Duodenal mucosa (tissue), 2 donors: Measurements from ENCODE around the gene PPIP5K1.
A peak's percentile ranks its signal among the peaks of the same experiment; 100 is the strongest.

ENCODE experiments used
- H3K27ac ChIP-seq: one replicate; pipeline ENCODE4 v1.7.0; 2013; ENCODE audit warnings: low read depth, low read length
- H3K27me3 ChIP-seq, 2 donors: one replicate each; pipeline ENCODE4 v1.7.0; 2013; ENCODE audit warnings: low read length in 2 of 2, control low read depth in 1 of 2; ENCODE audit not compliant: insufficient read depth in 2 of 2, control insufficient read depth in 1 of 2
- H3K36me3 ChIP-seq, 2 donors: one replicate each; pipeline ENCODE4 v1.7.0; 2013; ENCODE audit warnings: low read length in 2 of 2, control low read depth in 1 of 2; ENCODE audit not compliant: insufficient read depth in 2 of 2, control insufficient read depth in 1 of 2
- H3K4me1 ChIP-seq, 2 donors: one replicate each; pipeline ENCODE4 v1.7.0; 2013; ENCODE audit warnings: low read length in 2 of 2, control low read depth in 1 of 2; ENCODE audit not compliant: insufficient read depth in 2 of 2, control insufficient read depth in 1 of 2
- H3K4me3 ChIP-seq, 2 donors: one replicate each; pipeline ENCODE4 v1.7.0; 2013; ENCODE audit warnings: low read length in 2 of 2, low read depth in 1 of 2
- H3K9ac ChIP-seq, 2 donors: one replicate each; pipeline ENCODE4 v1.7.0; 2013; ENCODE audit warnings: low read length in 2 of 2, low read depth in 1 of 2
- H3K9me3 ChIP-seq, 2 donors: one replicate each; pipeline ENCODE4 v1.7.0; 2013; ENCODE audit warnings: low read length in 2 of 2, control low read depth in 1 of 2; ENCODE audit not compliant: control insufficient read depth in 1 of 2

The PPIP5K1 gene

GRCh38 chr15:43518197-43518761 is 71.7 kb downstream of the PPIP5K1 start:
- Histone ChIP-seq H3K4me1 (peaks cover 6 to 19% of the 10 kb centered on the region in 2 donors), H3K27ac (peak overlapping the region; percentile 39), H3K4me3 (peak overlapping the region; percentile 28 to 55), H3K9ac (peak overlapping the region in 1 of 2 donors; percentile 34), H3K36me3 (no peaks in the 10 kb centered on the region), H3K27me3 (peaks cover 12 to 13% of the 10 kb centered on the region in 2 donors), H3K9me3 (no peaks in the 10 kb centered on the region)

- H3K4me1 ChIP-seq: peaks cover 6 to 19% of the 10 kb centered on the region in 2 donors
- H3K27me3 ChIP-seq: peaks cover 12 to 13% of the 10 kb centered on the region in 2 donors
- H3K9ac ChIP-seq: peak within 1 kb of the TSS in 1 of 2 donors; percentile 34
- no peaks in the 10 kb centered on the region for H3K9me3 ChIP-seq
- peak within 1 kb of the TSS; percentile 39 for H3K27ac ChIP-seq
- no peaks in the 10 kb centered on the region for H3K36me3 ChIP-seq
- H3K4me3 ChIP-seq: peak within 1 kb of the TSS; percentile 43 to 55
These were observed 72.4 kb downstream of the PPIP5K1 start, which contains the start of gene MAP1A for GRCh38 chr15:43517354-43518196. TSS of gene MAP1A (plus strand) at chr15:43517608. CDS start at chr15:43521474, 3,866 bp downstream.

- peaks cover 12 to 13% of the 10 kb centered on the region in 2 donors for H3K27me3 ChIP-seq
- H3K4me3 ChIP-seq: peak overlapping the region; percentile 18 to 43
- H3K9ac ChIP-seq: no peak overlapping the region
- no peaks in the 10 kb centered on the region for H3K36me3 ChIP-seq
- H3K4me1 ChIP-seq: peaks cover 6 to 19% of the 10 kb centered on the region in 2 donors
- no peaks in the 10 kb centered on the region for H3K9me3 ChIP-seq
- no peak overlapping the region for H3K27ac ChIP-seq
These were observed 73.1 kb downstream of the PPIP5K1 start for GRCh38 chr15:43516801-43517353.

GRCh38 chr15:43516185-43516584 is 73.8 kb downstream of the PPIP5K1 start:
- no peak overlapping the region for H3K9ac ChIP-seq

GRCh38 chr15:43515741-43516140 is 74.3 kb downstream of the PPIP5K1 start:
- no peaks in the 10 kb centered on the region for H3K36me3 ChIP-seq
- no peak overlapping the region for H3K27ac ChIP-seq
- H3K4me1 ChIP-seq: peaks cover 13 to 29% of the 10 kb centered on the region in 2 donors
- H3K9ac ChIP-seq: no peak overlapping the region
- peaks cover 12 to 13% of the 10 kb centered on the region in 2 donors for H3K27me3 ChIP-seq
- H3K9me3 ChIP-seq: no peaks in the 10 kb centered on the region
- no peak overlapping the region for H3K4me3 ChIP-seq

More at GRCh38 chr15:43516185-43516584, 73.8 kb downstream of the PPIP5K1 start:
- no peak overlapping the region for H3K4me3 ChIP-seq
- H3K9me3 ChIP-seq: no peaks in the 10 kb centered on the region
- no peaks in the 10 kb centered on the region for H3K36me3 ChIP-seq
- peaks cover 12 to 13% of the 10 kb centered on the region in 2 donors for H3K27me3 ChIP-seq
- H3K4me1 ChIP-seq: peaks cover 10 to 25% of the 10 kb centered on the region in 2 donors
- H3K27ac ChIP-seq: no peak overlapping the region

GRCh38 chr15:43514241-43515057 is 75.6 kb downstream of the PPIP5K1 start:
- Histone ChIP-seq H3K9ac (no peak overlapping the region), H3K4me1 (peaks cover 18 to 33% of the 10 kb centered on the region in 2 donors), H3K4me3 (no peak overlapping the region), H3K27me3 (peaks cover 12 to 13% of the 10 kb centered on the region in 2 donors), H3K9me3 (no peaks in the 10 kb centered on the region), H3K27ac (no peak overlapping the region), H3K36me3 (no peaks in the 10 kb centered on the region)

- no peak overlapping the region for H3K4me3 ChIP-seq
- peaks cover 18 to 33% of the 10 kb centered on the region in 2 donors for H3K4me1 ChIP-seq
- H3K9me3 ChIP-seq: no peaks in the 10 kb centered on the region
- H3K9ac ChIP-seq: peak overlapping the region in 1 of 2 donors; percentile 7
- H3K27ac ChIP-seq: no peak overlapping the region
- no peaks in the 10 kb centered on the region for H3K36me3 ChIP-seq
- peaks cover 12 to 13% of the 10 kb centered on the region in 2 donors for H3K27me3 ChIP-seq
These were observed 76.5 kb downstream of the PPIP5K1 start for GRCh38 chr15:43513550-43513949.

- H3K27ac ChIP-seq: no peak overlapping the region
- peaks cover 12 to 23% of the 10 kb centered on the region in 2 donors for H3K4me1 ChIP-seq
- peak overlapping the region in 1 of 2 donors; percentile 25 for H3K9ac ChIP-seq
- no peaks in the 10 kb centered on the region for H3K9me3 ChIP-seq
- no peaks in the 10 kb centered on the region for H3K27me3 ChIP-seq
- no peaks in the 10 kb centered on the region for H3K36me3 ChIP-seq
- peak overlapping the region; percentile 80 to 82 for H3K4me3 ChIP-seq
These were observed 78.8 kb downstream of the PPIP5K1 start for GRCh38 chr15:43511012-43511885.
